ENCODE data around the gene ATF7IP.
A peak's percentile ranks its signal among the peaks of the same experiment; 100 is the strongest.

GRCh38 chr12:14366209-14367039 is 942 bp downstream of the ATF7IP start:
- TF ChIP-seq CTCF (IDR thresholded peaks at IDR 0.05 in 8 of 11, conservative IDR thresholded peaks at IDR 0.05 in 3 of 11), result peak in 6 of 11 experiments; percentile 12 to 57 (median 34)
- TF ChIP-seq POLR2AphosphoS5 (IDR thresholded peaks at IDR 0.05), result no peak
- no peak for TF ChIP-seq POLR2A (IDR thresholded peaks at IDR 0.05)
